Colonic mucosa (tissue), 4 donors: Measurements from ENCODE around the gene TMED1. TPM values are rescaled to one million over a fixed set of nuclear protein-coding genes. Genes with fewer than 3 reads are reported as not detected.

Source experiments
- DNase-seq: peaks from one replicate; pipeline ENCODE4 v3.0.0-alpha.2; 2020
- H3K27ac ChIP-seq: fragments of 200-600 bp; one replicate; pipeline ENCODE4 v1.8.0; 2021
- H3K27me3 ChIP-seq: fragments of 200-600 bp; one replicate; pipeline ENCODE4 v1.8.0; 2021
- H3K36me3 ChIP-seq: fragments of 200-600 bp; one replicate; pipeline ENCODE4 v1.8.0; 2021
- H3K4me1 ChIP-seq: fragments of 200-600 bp; one replicate; pipeline ENCODE4 v1.8.0; 2021; ENCODE audit warnings: mild to moderate bottlenecking
- H3K4me3 ChIP-seq: fragments of 200-600 bp; one replicate; pipeline ENCODE4 v1.8.0; 2021
- H3K9ac ChIP-seq, 2 donors: one replicate each; pipeline ENCODE4 v1.7.0; 2013; ENCODE audit warnings: control low read depth in 2 of 2, low read depth in 2 of 2, low read length in 2 of 2
- H3K9me3 ChIP-seq: fragments of 200-600 bp; one replicate; pipeline ENCODE4 v1.8.0; 2021
- intact Hi-C: fragments of 100-400 bp; cut with DNase I; formaldehyde crosslinking; loops from one replicate; pipeline ENCODE4 v1.14.1; 2022
- total RNA-seq, 2 donors: library from RNA; stranded (reverse); fragmentation: NEBNext Ultra II Directional in 1 of 2; extraction: Animal tissue kit (Norgen Biotek cat#: 25700) in 1 of 2; gene quantifications; one replicate each; pipeline ENCODE4 v1.2.1, GENCODE V29; 2021
- TF ChIP-seq, protein P1 (sequence below): fragments of 200-600 bp; IDR thresholded peaks from one replicate; pipeline ENCODE4 v1.8.0; 2022; ENCODE audit warnings: antibody characterized with exemption, mild to moderate bottlenecking
- donor health status: healthy.
- donor health status: DM: no; HTN: no; CAD: no.
- donor health status: DM: no; HTN: no; CAD: no.

The TMED1 gene
- total RNA-seq, 2 donors from 2014 or later, result 21.2 to 22.5 TPM

DNA sequence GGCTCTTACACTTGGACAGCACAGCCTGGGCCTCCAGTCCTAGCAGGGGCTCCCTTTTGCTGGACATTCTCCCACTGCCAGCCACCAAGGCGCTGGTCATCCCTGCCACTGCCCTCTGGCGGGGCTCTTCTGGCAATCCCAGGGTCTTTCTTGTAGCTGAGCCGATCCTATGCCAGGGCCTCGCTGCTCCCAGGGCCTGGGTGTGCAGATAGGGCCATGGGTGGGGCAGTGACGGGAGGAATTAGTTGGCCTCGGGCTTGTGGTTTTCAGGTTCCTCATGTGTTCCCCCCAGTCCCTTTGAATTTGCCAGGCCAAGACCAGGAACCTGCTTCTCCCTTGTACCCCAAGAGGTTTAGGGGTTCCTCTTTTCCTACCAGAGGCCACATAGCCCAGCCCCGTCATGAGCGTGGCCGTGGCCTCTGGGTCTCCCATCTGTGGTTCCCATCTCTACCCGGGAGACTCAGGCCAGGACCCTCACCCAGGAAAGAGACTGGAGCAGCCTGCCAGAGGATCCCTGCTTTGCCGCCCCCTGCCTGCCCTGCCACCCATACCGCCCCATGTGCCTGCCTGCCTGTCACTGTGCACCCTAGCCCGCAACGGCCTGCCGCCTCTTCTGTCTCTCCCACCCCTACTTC is 26.2 kb downstream of the TMED1 start:
- H3K9ac ChIP-seq, result no peak overlapping the region
- no peaks in the 10 kb centered on the region for H3K9me3 ChIP-seq
- TF ChIP-seq, protein P1, sequence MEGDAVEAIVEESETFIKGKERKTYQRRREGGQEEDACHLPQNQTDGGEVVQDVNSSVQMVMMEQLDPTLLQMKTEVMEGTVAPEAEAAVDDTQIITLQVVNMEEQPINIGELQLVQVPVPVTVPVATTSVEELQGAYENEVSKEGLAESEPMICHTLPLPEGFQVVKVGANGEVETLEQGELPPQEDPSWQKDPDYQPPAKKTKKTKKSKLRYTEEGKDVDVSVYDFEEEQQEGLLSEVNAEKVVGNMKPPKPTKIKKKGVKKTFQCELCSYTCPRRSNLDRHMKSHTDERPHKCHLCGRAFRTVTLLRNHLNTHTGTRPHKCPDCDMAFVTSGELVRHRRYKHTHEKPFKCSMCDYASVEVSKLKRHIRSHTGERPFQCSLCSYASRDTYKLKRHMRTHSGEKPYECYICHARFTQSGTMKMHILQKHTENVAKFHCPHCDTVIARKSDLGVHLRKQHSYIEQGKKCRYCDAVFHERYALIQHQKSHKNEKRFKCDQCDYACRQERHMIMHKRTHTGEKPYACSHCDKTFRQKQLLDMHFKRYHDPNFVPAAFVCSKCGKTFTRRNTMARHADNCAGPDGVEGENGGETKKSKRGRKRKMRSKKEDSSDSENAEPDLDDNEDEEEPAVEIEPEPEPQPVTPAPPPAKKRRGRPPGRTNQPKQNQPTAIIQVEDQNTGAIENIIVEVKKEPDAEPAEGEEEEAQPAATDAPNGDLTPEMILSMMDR, result no peak
- H3K27ac ChIP-seq, result peak overlapping the region; percentile 15
- no peak overlapping the region for H3K4me3 ChIP-seq
- peaks cover 30% of the 10 kb centered on the region for H3K36me3 ChIP-seq
- DNase-seq, result no peak
- H3K4me1 ChIP-seq, result no peaks in the 10 kb centered on the region
- intact Hi-C loops, result no loop called here
- no peaks in the 10 kb centered on the region for H3K27me3 ChIP-seq

DNA sequence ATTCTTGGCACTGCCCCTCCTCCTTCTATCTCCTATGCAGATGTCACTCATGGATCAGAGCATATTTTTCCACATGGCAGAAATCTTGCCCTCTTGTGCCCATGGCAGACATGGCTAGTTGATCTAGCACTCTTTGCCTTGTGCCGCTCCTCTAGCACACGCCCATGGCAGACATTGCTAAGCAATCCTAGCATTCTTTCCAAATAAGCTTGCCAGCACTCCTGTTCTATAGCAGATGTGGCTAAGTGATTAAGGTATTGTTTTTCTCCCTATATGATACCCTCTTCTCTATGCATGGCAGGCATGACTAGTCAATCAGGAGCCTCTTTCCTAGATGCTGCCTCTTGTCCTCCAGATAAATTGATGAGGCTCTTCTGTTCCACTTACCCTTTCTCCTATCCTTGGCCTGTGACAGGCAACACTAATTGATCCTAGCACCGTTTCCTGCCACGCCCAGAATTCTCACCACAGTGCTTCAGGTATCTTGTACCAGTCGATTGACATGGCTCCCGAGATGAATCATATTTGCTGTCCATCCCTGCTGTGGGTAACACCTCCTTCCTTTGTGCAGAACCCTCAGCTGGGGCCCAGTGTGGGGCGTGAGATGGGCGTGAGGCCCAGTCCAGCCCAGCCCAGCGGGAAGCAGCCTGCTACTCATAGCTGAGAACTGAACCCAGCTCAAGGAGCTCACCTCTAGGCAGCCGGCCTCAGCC is 26.9 kb downstream of the TMED1 start:
- Histone ChIP-seq H3K27me3 (no peaks in the 10 kb centered on the region), H3K4me1 (no peaks in the 10 kb centered on the region), H3K27ac (peak overlapping the region; percentile 15), H3K9ac (no peak overlapping the region), H3K9me3 (no peaks in the 10 kb centered on the region), H3K4me3 (no peak overlapping the region), H3K36me3 (peaks cover 37% of the 10 kb centered on the region)
- TF ChIP-seq, protein P1, result no peak
- DNase-seq, result no peak
- intact Hi-C loops, result no loop called here

- H3K36me3 ChIP-seq, result peaks cover 42% of the 10 kb centered on the region
- H3K27me3 ChIP-seq, result no peaks in the 10 kb centered on the region
- H3K27ac ChIP-seq, result no peak overlapping the region
Measured at GRCh38 chr19:10805758-10806247, 30.2 kb downstream of the TMED1 start.

GRCh38 chr19:10805065-10805757 is 30.8 kb downstream of the TMED1 start:
- H3K4me3 ChIP-seq, result no peak overlapping the region
- no peaks in the 10 kb centered on the region for H3K27me3 ChIP-seq
- no peaks in the 10 kb centered on the region for H3K4me1 ChIP-seq
- H3K36me3 ChIP-seq, result peaks cover 36% of the 10 kb centered on the region
- intact Hi-C loops, result no loop called here
- no peak overlapping the region for H3K9ac ChIP-seq
- H3K9me3 ChIP-seq, result no peaks in the 10 kb centered on the region
- TF ChIP-seq, protein P1, result no peak
- no peak for DNase-seq
- H3K27ac ChIP-seq, result no peak overlapping the region

More at GRCh38 chr19:10805758-10806247, 30.2 kb downstream of the TMED1 start:
- no peak for DNase-seq
- TF ChIP-seq, protein P1, result no peak
- Histone ChIP-seq H3K4me1 (no peaks in the 10 kb centered on the region), H3K9ac (no peak overlapping the region), H3K9me3 (no peaks in the 10 kb centered on the region), H3K4me3 (no peak overlapping the region)
- intact Hi-C loops, result no loop called here

- H3K27ac ChIP-seq, result no peak overlapping the region
- intact Hi-C loops, result no loop called here
- no peaks in the 10 kb centered on the region for H3K9me3 ChIP-seq
- H3K9ac ChIP-seq, result no peak overlapping the region
- peaks cover 35% of the 10 kb centered on the region for H3K36me3 ChIP-seq
- no peaks in the 10 kb centered on the region for H3K4me1 ChIP-seq
- TF ChIP-seq, protein P1, result no peak
- no peak for DNase-seq
- H3K4me3 ChIP-seq, result no peak overlapping the region
- no peaks in the 10 kb centered on the region for H3K27me3 ChIP-seq
Measured at GRCh38 chr19:10803252-10803651, 32.8 kb downstream of the TMED1 start.
